Lower leg skin (tissue), 4 donors: ENCODE measurements around the gene ABHD16A. TPM values are rescaled to one million over a fixed set of nuclear protein-coding genes. Genes with fewer than 3 reads are reported as not detected.

Experiments used
- DNase-seq, 2 donors: peaks; one replicate each; pipeline ENCODE4 v3.0.0-alpha.2; 2019; ENCODE audit warnings: low spot score in 2 of 2
- H3K4me3 ChIP-seq: fragments of 200-600 bp; sonication (generic); 2 replicates; pipeline ENCODE4 v1.5.1; 2017; ENCODE audit warnings: mild to moderate bottlenecking, low read depth; ENCODE audit not compliant: poor library complexity, severe bottlenecking
- CTCF ChIP-seq, 3 donors: fragments of 450-650 bp; IDR thresholded peaks; one replicate each; pipeline ENCODE4 v1.5.1; 2016; ENCODE audit warnings: antibody characterized with exemption in 3 of 3, mild to moderate bottlenecking in 3 of 3, moderate library complexity in 2 of 3
- POLR2A ChIP-seq, 2 donors: fragments of 450-650 bp; IDR thresholded peaks; one replicate each; pipeline ENCODE4 v1.6.1; 2016 to 2017; ENCODE audit warnings: antibody characterized with exemption in 2 of 2, mild to moderate bottlenecking in 1 of 2, moderate library complexity in 1 of 2
- WGBS, 2 donors: methylation state at CpG; one replicate each; pipeline ENCODE4 v1.1.5; 2018; 5-methylcytosine and 5-hydroxymethylcytosine counted together
- intact Hi-C: fragments of 100-400 bp; cut with DNase I; formaldehyde crosslinking; loops from one replicate; pipeline ENCODE4 v1.15.0; 2023; ENCODE audit warnings: low total_unique reads
- total RNA-seq, 4 donors: library from RNA; depleted of rRNA; stranded (reverse); fragments of >200 nt; gene quantifications; one replicate each; pipeline ENCODE4 v1.1.0, GENCODE V29; 2016

Gene ABHD16A
- total RNA-seq, 4 donors from 2014 or later: 49.9 to 61.8 (median 52.0) TPM

GRCh38 chr6:31733734-31734133, 30.6 kb upstream of the ABHD16A start:
- H3K4me3 ChIP-seq: no peak overlapping the region
- WGBS, 2 donors: 76 to 84% methylated on average over 4 of the region's 4 CpGs
- no peak for DNase-seq
- TF ChIP-seq CTCF (IDR thresholded peaks at IDR 0.05): no peak
- no peak for TF ChIP-seq POLR2A (IDR thresholded peaks at IDR 0.05)
- intact Hi-C loops: no loop called here

- TF ChIP-seq CTCF (IDR thresholded peaks at IDR 0.05): no peak
- no peak for TF ChIP-seq POLR2A (IDR thresholded peaks at IDR 0.05)
- no peak for DNase-seq
- no peak overlapping the region for H3K4me3 ChIP-seq
- WGBS, 2 donors: 59 to 62% methylated on average over 3 of the region's 3 CpGs
- intact Hi-C loops: no loop called here
Observed at GRCh38 chr6:31732029-31732428, 28.9 kb upstream of the ABHD16A start.

GRCh38 chr6:31730631-31731086, 27.5 kb upstream of the ABHD16A start:
- no peak overlapping the region for H3K4me3 ChIP-seq
- TF ChIP-seq CTCF (IDR thresholded peaks at IDR 0.05) (no peak), POLR2A (IDR thresholded peaks at IDR 0.05) (no peak)

GRCh38 chr6:31729979-31730630, 27.0 kb upstream of the ABHD16A start:
- peak overlapping the region; percentile 93 for H3K4me3 ChIP-seq
- DNase-seq: peak; percentile 84 to 98
- 3 to 13% methylated on average over 15 to 33 of the region's 46 CpGs for WGBS, 2 donors
- intact Hi-C loops: no loop called here
- TF ChIP-seq CTCF (IDR thresholded peaks at IDR 0.05) (no peak), POLR2A (IDR thresholded peaks at IDR 0.05) (no peak)

More at GRCh38 chr6:31730631-31731086, 27.5 kb upstream of the ABHD16A start:
- intact Hi-C loops: no loop called here
- 58 to 66% methylated on average over 11 of the region's 11 CpGs for WGBS, 2 donors
- no peak for DNase-seq

- peak; percentile 92 to 99 for DNase-seq
- intact Hi-C loops: no loop called here
- H3K4me3 ChIP-seq: peak overlapping the region; percentile 93
- WGBS, 2 donors: 0% methylated on average over 22 to 29 of the region's 29 CpGs
- no peak for TF ChIP-seq POLR2A (IDR thresholded peaks at IDR 0.05)
- TF ChIP-seq CTCF (IDR thresholded peaks at IDR 0.05): peak in 1 of 3 donors; percentile 57
Observed at GRCh38 chr6:31729515-31729978, 26.4 kb upstream of the ABHD16A start.
